KMS-11 (cell line): ENCODE results near the gene EDIL3.

Source experiments
- H2AFZ ChIP-seq: fragments of 200-600 bp; sonication (generic); 2 replicates; pipeline ENCODE4 v1.6.1; 2016; ENCODE audit warnings: antibody characterized with exemption, mixed run types, low read depth
- H3K27ac ChIP-seq: fragments of 200-600 bp; sonication (generic); 2 replicates; pipeline ENCODE4 v1.6.1; 2016; ENCODE audit warnings: mild to moderate bottlenecking, mixed run types
- H3K27me3 ChIP-seq: fragments of 200-600 bp; sonication (generic); 2 replicates; pipeline ENCODE4 v1.6.1; 2017; ENCODE audit warnings: mild to moderate bottlenecking, low read depth, mixed run types, moderate library complexity; ENCODE audit not compliant: insufficient read depth
- H3K36me3 ChIP-seq: fragments of 200-600 bp; sonication (generic); 2 replicates; pipeline ENCODE4 v1.6.1; 2017; ENCODE audit warnings: mild to moderate bottlenecking, mixed run types; ENCODE audit not compliant: insufficient read depth
- H3K4me1 ChIP-seq: fragments of 200-600 bp; sonication (generic); 2 replicates; pipeline ENCODE4 v1.6.1; 2016; ENCODE audit warnings: mild to moderate bottlenecking, low read depth, mixed run types; ENCODE audit not compliant: poor library complexity, severe bottlenecking
- H3K4me2 ChIP-seq: fragments of 200-600 bp; sonication (generic); 2 replicates; pipeline ENCODE4 v1.7.0; 2016; ENCODE audit warnings: mild to moderate bottlenecking, mixed run types
- H3K4me3 ChIP-seq: fragments of 200-600 bp; sonication (generic); IDR thresholded peaks from 2 replicates; pipeline ENCODE4 v1.6.1; 2017; ENCODE audit warnings: low read depth, low read length, mixed read lengths; ENCODE audit not compliant: insufficient read depth
- H3K79me2 ChIP-seq: fragments of 200-600 bp; sonication (generic); 2 replicates; pipeline ENCODE4 v1.6.1; 2016; ENCODE audit warnings: low read depth, mixed run types; ENCODE audit not compliant: insufficient read depth
- H3K9ac ChIP-seq: fragments of 200-600 bp; sonication (generic); 2 replicates; pipeline ENCODE4 v1.6.1; 2016; ENCODE audit warnings: mild to moderate bottlenecking, mixed run types
- H4K20me1 ChIP-seq: fragments of 200-600 bp; sonication (generic); 2 replicates; pipeline ENCODE4 v1.6.1; 2016; ENCODE audit warnings: mild to moderate bottlenecking, mixed run types; ENCODE audit not compliant: insufficient read depth
- TF ChIP-seq, protein P1 (sequence below): fragments of 200-600 bp; sonication (generic); conservative IDR thresholded peaks from 2 replicates; pipeline ENCODE4 v1.6.1; 2017; ENCODE audit warnings: low read depth, mild to moderate bottlenecking, antibody characterized with exemption, low read length, moderate library complexity, mixed read lengths

The EDIL3 gene

GRCh38 chr5:84265739-84266550 lies 118.7 kb downstream of the EDIL3 start:
- Histone ChIP-seq H3K27me3 (no peaks in the 10 kb centered on the region), H3K4me2 (no peak overlapping the region), H3K4me1 (no peaks in the 10 kb centered on the region), H4K20me1 (no peaks in the 10 kb centered on the region), H3K4me3 (no peak overlapping the region), H3K36me3 (no peaks in the 10 kb centered on the region), H3K27ac (no peak overlapping the region), H3K79me2 (no peaks in the 10 kb centered on the region), H2AFZ (no peak overlapping the region), H3K9ac (no peak overlapping the region)
- TF ChIP-seq, protein P1, sequence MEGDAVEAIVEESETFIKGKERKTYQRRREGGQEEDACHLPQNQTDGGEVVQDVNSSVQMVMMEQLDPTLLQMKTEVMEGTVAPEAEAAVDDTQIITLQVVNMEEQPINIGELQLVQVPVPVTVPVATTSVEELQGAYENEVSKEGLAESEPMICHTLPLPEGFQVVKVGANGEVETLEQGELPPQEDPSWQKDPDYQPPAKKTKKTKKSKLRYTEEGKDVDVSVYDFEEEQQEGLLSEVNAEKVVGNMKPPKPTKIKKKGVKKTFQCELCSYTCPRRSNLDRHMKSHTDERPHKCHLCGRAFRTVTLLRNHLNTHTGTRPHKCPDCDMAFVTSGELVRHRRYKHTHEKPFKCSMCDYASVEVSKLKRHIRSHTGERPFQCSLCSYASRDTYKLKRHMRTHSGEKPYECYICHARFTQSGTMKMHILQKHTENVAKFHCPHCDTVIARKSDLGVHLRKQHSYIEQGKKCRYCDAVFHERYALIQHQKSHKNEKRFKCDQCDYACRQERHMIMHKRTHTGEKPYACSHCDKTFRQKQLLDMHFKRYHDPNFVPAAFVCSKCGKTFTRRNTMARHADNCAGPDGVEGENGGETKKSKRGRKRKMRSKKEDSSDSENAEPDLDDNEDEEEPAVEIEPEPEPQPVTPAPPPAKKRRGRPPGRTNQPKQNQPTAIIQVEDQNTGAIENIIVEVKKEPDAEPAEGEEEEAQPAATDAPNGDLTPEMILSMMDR = no peak

DNA sequence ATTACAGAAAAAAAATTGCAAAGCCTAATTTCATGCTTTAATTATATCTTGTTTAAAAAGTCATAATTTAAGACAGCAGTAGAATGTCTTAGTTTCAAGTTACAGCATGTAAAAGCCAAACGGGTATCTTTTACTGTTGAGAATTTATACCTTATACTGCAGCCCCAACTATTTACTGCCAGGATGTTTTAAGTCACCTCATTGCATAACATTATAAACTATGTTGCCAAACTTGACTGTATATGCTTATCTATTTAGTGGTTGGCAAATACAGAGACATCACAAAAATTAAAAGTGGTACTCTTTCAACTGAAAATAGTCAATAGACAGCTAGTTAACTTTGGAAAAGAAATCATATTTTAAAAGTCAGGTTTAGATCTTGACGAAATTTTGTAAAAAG lies 119.5 kb downstream of the EDIL3 start:
- Histone ChIP-seq H3K79me2 (no peaks in the 10 kb centered on the region), H2AFZ (no peak overlapping the region), H3K4me1 (no peaks in the 10 kb centered on the region), H3K27me3 (no peaks in the 10 kb centered on the region), H3K4me3 (no peak overlapping the region), H3K9ac (no peak overlapping the region), H3K4me2 (no peak overlapping the region), H3K36me3 (no peaks in the 10 kb centered on the region), H4K20me1 (no peaks in the 10 kb centered on the region), H3K27ac (no peak overlapping the region)
- TF ChIP-seq, protein P1 = no peak

- no peaks in the 10 kb centered on the region for H3K4me1 ChIP-seq
- H3K4me2 ChIP-seq = no peak overlapping the region
- no peak overlapping the region for H3K4me3 ChIP-seq
- TF ChIP-seq, protein P1 = no peak
- no peaks in the 10 kb centered on the region for H3K36me3 ChIP-seq
- no peaks in the 10 kb centered on the region for H4K20me1 ChIP-seq
- no peak overlapping the region for H2AFZ ChIP-seq
- H3K27ac ChIP-seq = no peak overlapping the region
- H3K79me2 ChIP-seq = no peaks in the 10 kb centered on the region
- H3K9ac ChIP-seq = no peak overlapping the region
- no peaks in the 10 kb centered on the region for H3K27me3 ChIP-seq
These were observed 123.7 kb downstream of the EDIL3 start for GRCh38 chr5:84260939-84261338.

DNA sequence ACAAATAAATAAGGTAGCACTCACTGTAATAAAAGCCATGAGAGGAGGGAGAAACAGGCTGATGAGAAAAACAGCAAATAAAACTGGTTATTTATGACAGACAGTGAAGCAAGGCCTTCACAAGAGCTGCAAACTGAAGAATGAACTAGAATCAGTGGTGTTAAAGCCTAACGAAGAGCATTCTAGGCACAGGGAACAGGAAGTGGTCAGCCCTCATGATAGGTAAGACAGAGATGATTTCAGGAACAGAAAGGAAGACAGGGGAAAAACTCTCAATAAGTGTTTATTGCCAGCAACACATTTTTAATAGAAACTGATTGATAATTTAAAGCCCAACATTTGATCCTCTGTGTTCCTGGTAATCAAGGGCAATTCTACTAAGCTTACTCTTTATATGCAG lies 124.5 kb downstream of the EDIL3 start:
- Histone ChIP-seq H3K79me2 (no peaks in the 10 kb centered on the region), H3K27me3 (no peaks in the 10 kb centered on the region), H3K4me3 (no peak overlapping the region), H3K4me1 (no peaks in the 10 kb centered on the region), H4K20me1 (no peaks in the 10 kb centered on the region), H3K36me3 (no peaks in the 10 kb centered on the region), H3K9ac (no peak overlapping the region), H3K4me2 (no peak overlapping the region), H3K27ac (no peak overlapping the region), H2AFZ (no peak overlapping the region)
- TF ChIP-seq, protein P1 = no peak
